Choroid plexus epithelial cell (primary cell): Measurements from ENCODE around the gene ESYT2.

Experiments used
- DNase-seq: peaks from one replicate; pipeline ENCODE4 v3.0.0-alpha.2; 2010; ENCODE audit warnings: low read depth
- H3K4me3 ChIP-seq: 2 replicates; pipeline ENCODE4 v1.5.1; 2011; ENCODE audit warnings: low read depth, mild to moderate bottlenecking, control low read depth, low read length, moderate library complexity
- TF ChIP-seq, protein P1 (sequence below): conservative IDR thresholded peaks from 2 replicates; pipeline ENCODE4 v1.5.1; 2011; ENCODE audit warnings: low read depth, mild to moderate bottlenecking, control low read depth, inconsistent platforms, low read length, moderate library complexity

ESYT2 gene

GRCh38 chr7:158734861-158735260 lies 94.4 kb downstream of the ESYT2 start:
- TF ChIP-seq, protein P1, sequence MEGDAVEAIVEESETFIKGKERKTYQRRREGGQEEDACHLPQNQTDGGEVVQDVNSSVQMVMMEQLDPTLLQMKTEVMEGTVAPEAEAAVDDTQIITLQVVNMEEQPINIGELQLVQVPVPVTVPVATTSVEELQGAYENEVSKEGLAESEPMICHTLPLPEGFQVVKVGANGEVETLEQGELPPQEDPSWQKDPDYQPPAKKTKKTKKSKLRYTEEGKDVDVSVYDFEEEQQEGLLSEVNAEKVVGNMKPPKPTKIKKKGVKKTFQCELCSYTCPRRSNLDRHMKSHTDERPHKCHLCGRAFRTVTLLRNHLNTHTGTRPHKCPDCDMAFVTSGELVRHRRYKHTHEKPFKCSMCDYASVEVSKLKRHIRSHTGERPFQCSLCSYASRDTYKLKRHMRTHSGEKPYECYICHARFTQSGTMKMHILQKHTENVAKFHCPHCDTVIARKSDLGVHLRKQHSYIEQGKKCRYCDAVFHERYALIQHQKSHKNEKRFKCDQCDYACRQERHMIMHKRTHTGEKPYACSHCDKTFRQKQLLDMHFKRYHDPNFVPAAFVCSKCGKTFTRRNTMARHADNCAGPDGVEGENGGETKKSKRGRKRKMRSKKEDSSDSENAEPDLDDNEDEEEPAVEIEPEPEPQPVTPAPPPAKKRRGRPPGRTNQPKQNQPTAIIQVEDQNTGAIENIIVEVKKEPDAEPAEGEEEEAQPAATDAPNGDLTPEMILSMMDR, result no peak
- no peak overlapping the region for H3K4me3 ChIP-seq
- DNase-seq, result peak; percentile 61

- DNase-seq, result no peak
- TF ChIP-seq, protein P1, result no peak
- no peak overlapping the region for H3K4me3 ChIP-seq
Measured at GRCh38 chr7:158733775-158734494, 95.4 kb downstream of the ESYT2 start.

DNA sequence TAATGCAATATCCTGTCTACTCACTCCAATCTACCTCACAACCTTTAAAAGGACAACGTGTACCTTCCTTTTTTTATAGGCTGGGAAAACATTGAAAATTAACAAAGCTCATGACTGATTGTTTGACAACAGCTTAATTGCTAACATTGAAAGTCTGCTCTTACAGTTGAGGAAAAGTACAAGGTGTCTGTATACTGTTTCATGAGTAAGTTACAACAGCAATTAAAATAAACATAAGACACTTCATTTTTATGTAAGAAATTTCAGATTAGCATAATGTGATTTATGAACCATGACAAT lies 96.1 kb downstream of the ESYT2 start:
- no peak for DNase-seq
- TF ChIP-seq, protein P1, result no peak
- no peak overlapping the region for H3K4me3 ChIP-seq

DNA sequence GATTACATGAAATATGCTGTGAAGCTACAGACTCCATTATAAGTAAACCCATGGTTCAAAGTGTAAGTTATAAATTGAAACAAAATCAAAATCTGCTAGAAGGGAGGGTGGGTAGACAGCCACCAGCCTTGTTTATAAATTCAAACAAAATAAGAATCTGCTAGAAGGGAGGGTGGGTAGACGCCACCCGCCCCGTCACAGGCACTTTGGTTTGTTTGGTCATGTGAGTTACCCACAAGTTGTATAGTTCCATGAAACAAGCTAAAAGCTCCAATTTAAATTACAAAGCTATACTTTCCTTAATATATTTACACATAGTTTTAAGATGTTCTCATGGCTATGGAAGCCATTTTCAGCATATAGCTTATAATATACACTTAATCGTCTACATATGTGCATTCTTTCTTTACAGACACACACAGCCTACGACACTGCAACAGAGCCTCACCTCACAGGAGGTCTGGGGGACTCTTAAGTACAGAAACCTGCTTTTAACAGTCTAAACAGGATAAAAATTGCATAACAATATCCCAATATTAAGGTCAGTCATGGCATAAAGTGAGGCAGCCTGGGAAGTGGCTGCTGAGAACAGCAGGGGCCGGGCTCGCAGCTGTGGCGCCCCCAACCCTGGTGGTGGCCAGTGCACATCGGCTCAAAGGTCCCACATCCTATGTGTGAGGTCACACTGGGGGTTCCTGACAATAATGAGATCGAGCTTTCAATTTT lies 96.7 kb downstream of the ESYT2 start:
- TF ChIP-seq, protein P1, result no peak
- DNase-seq, result no peak

DNA sequence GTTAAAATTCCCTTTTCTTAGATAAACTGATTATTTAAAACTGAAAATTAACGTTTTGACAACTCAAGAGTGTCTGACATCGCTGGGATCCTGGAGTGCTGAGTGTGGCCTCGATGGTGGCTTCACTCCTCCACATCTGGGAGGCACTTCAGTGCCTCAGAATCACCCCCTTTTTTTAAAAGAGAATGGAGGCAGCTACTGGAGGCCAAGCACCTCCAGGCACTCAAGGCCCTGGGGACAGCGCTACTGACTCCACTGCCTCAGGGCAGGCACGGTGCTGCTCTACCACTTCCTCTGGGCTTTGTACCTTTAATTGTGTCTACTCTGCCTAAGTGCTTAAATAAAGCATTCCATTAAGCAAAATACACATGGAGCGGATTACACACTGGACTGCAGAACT lies 97.5 kb downstream of the ESYT2 start:
- H3K4me3 ChIP-seq, result no peak overlapping the region
- TF ChIP-seq, protein P1, result no peak
- no peak for DNase-seq

More for the DNA sequence above, 96.7 kb downstream of the ESYT2 start:
- no peak overlapping the region for H3K4me3 ChIP-seq

GRCh38 chr7:158730383-158731346 lies 98.6 kb downstream of the ESYT2 start:
- peak; percentile 83 for DNase-seq
- TF ChIP-seq, protein P1, result no peak
- no peak overlapping the region for H3K4me3 ChIP-seq
